ENCODE data around the gene RPL36A. TPM values are rescaled to one million over a fixed set of nuclear protein-coding genes. Genes with fewer than 3 reads are reported as not detected.
A peak's percentile ranks its signal among the peaks of the same experiment; 100 is the strongest.

RPL36A gene
- total and polyA plus RNA-seq, 2 of the 13 experiments (the other 11 are each of a cell fraction or from before 2014, with no cell fraction given), result 1,152 to 1,716 TPM

GRCh38 chrX:101415180-101416145, 24.7 kb downstream of the RPL36A start:
- ChIA-PET POLR2A (no interaction called here), CTCF (ENCODE audit: low intra/inter-chr PET ratio, low total read pairs) (no interaction called here)
- 91% methylated on average over 5 of the region's 12 CpGs for WGBS (ENCODE audit: low lambda C conversion rate)
- no TSS peak for BruUV-seq (replicated peaks)
- Histone ChIP-seq H3K4me2 (ENCODE audit: low read depth, low read length) (no peak overlapping the region), H3K4me1 (ENCODE audit: insufficient read depth, low read length) (peaks cover 4% of the 10 kb centered on the region), H3K79me2 (ENCODE audit: insufficient read depth, low read length) (peaks cover 18% of the 10 kb centered on the region), H3K9me3 (ENCODE audit: low read length) (no peaks in the 10 kb centered on the region), H2AFZ (ENCODE audit: low read length) (no peak overlapping the region), H3K9ac (ENCODE audit: insufficient read depth, low read depth, low read length) (no peak overlapping the region), H3K4me3 (replicated peaks in 1 of 3; ENCODE audit: insufficient read depth in 1 of 3, low read depth in 2 of 3, low read length in 3 of 3) (no peak overlapping the region), H3K36me3 (replicated peaks in 1 of 2; ENCODE audit: control insufficient read depth in 1 of 2, insufficient read depth in 2 of 2, low read length in 2 of 2) (peaks cover 0 to 14% of the 10 kb centered on the region in 2 experiments; a peak in 3 of 5 replicates), H4K20me1 (ENCODE audit: insufficient read depth, low read length) (peaks cover 3% of the 10 kb centered on the region; the same call in 1 of the 2 replicates), H3K27ac (ENCODE audit: extremely low read length, insufficient read depth, low read length) (no peak overlapping the region), H3K27me3 (ENCODE audit: control insufficient read depth in 1 of 2, insufficient read depth in 2 of 2, low read length in 2 of 2) (no peaks in the 10 kb centered on the region; a peak in 1 of 5 replicates)
- ATAC-seq, result peak; percentile 47; the same call in 2 of the 3 replicates
- peak; percentile 43 for FAIRE-seq
- intact Hi-C loops (cut with micrococcal nuclease; ENCODE audit: unreplicated experiment), result no loop called here
- in situ Hi-C loops (cut with HindIII; ENCODE audit: extremely low pct_ligation_motif_present, low pct_unique_long_range_greater_than_20kb), result no loop called here
- TF ChIP-seq SRSF1 (optimal IDR thresholded peaks at IDR 0.05; ENCODE audit: low read depth, low read length) (no peak), STAG1 (CRISPR knock-in tag; IDR thresholded peaks at IDR 0.05) (peak; percentile 38; the same call in 1 of the 2 replicates), SMC3 (IDR thresholded peaks at IDR 0.05; ENCODE audit: low read length) (0 out of 2 replicates have a peak, but pooled peaks have one; percentile 17), CTCF (CRISPR knock-in tag; IDR thresholded peaks at IDR 0.05) (peak; percentile 57), MEIS2 (CRISPR knock-in tag; IDR thresholded peaks at IDR 0.05) (no peak), ZNF232 (CRISPR knock-in tag; IDR thresholded peaks at IDR 0.05; ENCODE audit: borderline replicate concordance) (no peak), NFAT5 (CRISPR knock-in tag; IDR thresholded peaks at IDR 0.05) (no peak)
- DNase-seq (ENCODE audit: low spot score), result peak; percentile 14
